ENCODE results near the gene FUCA2.

The FUCA2 gene

GRCh38 chr6:143536461-143536865, 24.9 kb upstream of the FUCA2 start:
- Histone ChIP-seq H3K4me3 (ENCODE audit: low read depth in 1 of 2, low read length in 1 of 2) (peak overlapping the region; percentile 51 to 60), H3K27ac (peak overlapping the region; percentile 48), H3K27me3 (peaks cover 17% of the 10 kb centered on the region), H3K36me3 (no peaks in the 10 kb centered on the region), H3K4me1 (ENCODE audit: control insufficient read depth in 1 of 2, insufficient read depth in 1 of 2, low read depth in 1 of 2, low read length in 1 of 2) (peaks cover 11 to 14% of the 10 kb centered on the region in 2 experiments), H3K9me3 (no peaks in the 10 kb centered on the region)
- no peak for TF ChIP-seq CTCF (IDR thresholded peaks at IDR 0.05)

GRCh38 chr6:143535189-143535614, 23.7 kb upstream of the FUCA2 start:
- Histone ChIP-seq H3K9me3 (no peaks in the 10 kb centered on the region), H3K27ac (no peak overlapping the region), H3K27me3 (peaks cover 17% of the 10 kb centered on the region), H3K4me1 (ENCODE audit: control insufficient read depth in 1 of 2, insufficient read depth in 1 of 2, low read depth in 1 of 2, low read length in 1 of 2) (peaks cover 11 to 14% of the 10 kb centered on the region in 2 experiments), H3K36me3 (no peaks in the 10 kb centered on the region), H3K4me3 (ENCODE audit: low read depth in 1 of 2, low read length in 1 of 2) (no peak overlapping the region)
- no peak for TF ChIP-seq CTCF (IDR thresholded peaks at IDR 0.05)

- no peaks in the 10 kb centered on the region for H3K36me3 ChIP-seq
- H3K4me3 ChIP-seq (ENCODE audit: low read depth in 1 of 2, low read length in 1 of 2) = no peak overlapping the region
- H3K4me1 ChIP-seq (ENCODE audit: control insufficient read depth in 1 of 2, insufficient read depth in 1 of 2, low read depth in 1 of 2, low read length in 1 of 2) = peaks cover 10 to 12% of the 10 kb centered on the region in 2 experiments
- peaks cover 10% of the 10 kb centered on the region for H3K27me3 ChIP-seq
- H3K27ac ChIP-seq = no peak overlapping the region
- TF ChIP-seq CTCF (IDR thresholded peaks at IDR 0.05) = no peak
- no peaks in the 10 kb centered on the region for H3K9me3 ChIP-seq
Observed at GRCh38 chr6:143531720-143532499, 20.4 kb upstream of the FUCA2 start.

- Histone ChIP-seq H3K4me3 (ENCODE audit: low read depth in 1 of 2, low read length in 1 of 2) (no peak overlapping the region), H3K4me1 (ENCODE audit: control insufficient read depth in 1 of 2, insufficient read depth in 1 of 2, low read depth in 1 of 2, low read length in 1 of 2) (peaks cover 12% of the 10 kb centered on the region in 2 experiments), H3K36me3 (no peaks in the 10 kb centered on the region), H3K27ac (no peak overlapping the region), H3K27me3 (no peaks in the 10 kb centered on the region), H3K9me3 (no peaks in the 10 kb centered on the region)
- TF ChIP-seq CTCF (IDR thresholded peaks at IDR 0.05) = no peak
Observed at GRCh38 chr6:143529095-143529494, 17.6 kb upstream of the FUCA2 start.

GRCh38 chr6:143528164-143528811, 16.8 kb upstream of the FUCA2 start:
- H3K27me3 ChIP-seq = no peaks in the 10 kb centered on the region
- H3K4me1 ChIP-seq (ENCODE audit: control insufficient read depth in 1 of 2, insufficient read depth in 1 of 2, low read depth in 1 of 2, low read length in 1 of 2) = peaks cover 12% of the 10 kb centered on the region in 2 experiments
- no peak for TF ChIP-seq CTCF (IDR thresholded peaks at IDR 0.05)
- no peak overlapping the region for H3K4me3 ChIP-seq (ENCODE audit: low read depth in 1 of 2, low read length in 1 of 2)
- H3K36me3 ChIP-seq = no peaks in the 10 kb centered on the region
- H3K9me3 ChIP-seq = no peaks in the 10 kb centered on the region
- no peak overlapping the region for H3K27ac ChIP-seq

Measured in neutrophil (primary cell).